HepG2 (cell line): Measurements from ENCODE around the gene SLC25A43. TPM values are rescaled to one million over a fixed set of nuclear protein-coding genes. Genes with fewer than 3 reads are reported as not detected.

Experiments used
- ATAC-seq: fragments of 200-7000 bp; cut with Tn5 transposase; 3 replicates; pipeline ENCODE4 v1.9.1; 2020; ENCODE audit warnings: mild to moderate bottlenecking, moderate library complexity
- BruUV-seq: library from RNA; stranded (reverse); fragments of 400-500 nt; replicated peaks from 2 replicates; lab custom pipeline; 2021; lab: Mats Ljungman, UMichigan
- CTCF ChIA-PET: fragments of 300-600 bp; formaldehyde crosslinking; extraction: SDS; loops from one replicate; lab custom pipeline; 2021; ENCODE audit warnings: low total read pairs, inconsistent platforms, low intra/inter-chr PET ratio; lab: Yijun Ruan, JAX
- POLR2A ChIA-PET: fragments of 350-600 bp; sonication (Branson Sonifier 250); formaldehyde crosslinking; loops from one replicate; lab custom pipeline; 2020; ENCODE audit warnings: antibody characterized with exemption, inconsistent platforms; lab: Yijun Ruan, JAX
- DNase-seq: peaks from one replicate; pipeline ENCODE4 v3.0.0-alpha.2; 2015; ENCODE audit warnings: low spot score
- FAIRE-seq: peaks from 3 replicates; lab custom pipeline; 2011; peaks lifted over from hg19 to GRCh38; lab: Jason Lieb, UNC
- H2AFZ ChIP-seq: one replicate; pipeline ENCODE4 v1.6.1; 2011; ENCODE audit warnings: low read length, inconsistent platforms
- H3K27ac ChIP-seq: fragments of 300-600 bp; 3 replicates; pipeline ENCODE4 v1.8.0; 2011; ENCODE audit warnings: mixed run types, mild to moderate bottlenecking, mixed read lengths, low read length, inconsistent platforms; ENCODE audit not compliant: insufficient read depth; ENCODE audit errors: extremely low read length
- H3K27me3 ChIP-seq, 2 experiments: fragments of 200-600 bp in 1 of 2; 2 replicates in 1 of 2; 3 replicates in 1 of 2; pipeline versions ENCODE4 v1.6.0 to v1.8.0; 2011; ENCODE audit warnings: low read length in 2 of 2, mild to moderate bottlenecking in 2 of 2, moderate library complexity in 2 of 2, inconsistent platforms in 1 of 2; ENCODE audit not compliant: insufficient read depth in 2 of 2, control insufficient read depth in 1 of 2
- H3K36me3 ChIP-seq, 2 experiments: fragments of 200-600 bp in 1 of 2; replicated peaks in 1 of 2; 2 replicates in 1 of 2; 3 replicates in 1 of 2; pipeline versions ENCODE4 v1.5.1 to v1.8.0; 2011; ENCODE audit warnings: low read length in 2 of 2, inconsistent platforms in 1 of 2; ENCODE audit not compliant: insufficient read depth in 2 of 2, control insufficient read depth in 1 of 2
- H3K4me1 ChIP-seq: 2 replicates; pipeline ENCODE4 v1.5.1; 2012; ENCODE audit warnings: low read length, inconsistent platforms; ENCODE audit not compliant: insufficient read depth
- H3K4me2 ChIP-seq: 2 replicates; pipeline ENCODE4 v1.6.0; 2011; ENCODE audit warnings: low read depth, low read length, inconsistent platforms
- H3K4me3 ChIP-seq, 3 experiments: fragments of 200-600 bp in 1 of 3; sonication (generic), shearing (Covaris generic) in 1 of 3; replicated peaks in 1 of 3; 2 replicates each; pipeline ENCODE4 v1.5.1; 2011 to 2016; ENCODE audit warnings: low read length in 3 of 3, inconsistent platforms in 2 of 3, low read depth in 2 of 3, mild to moderate bottlenecking in 2 of 3, control low read depth in 1 of 3, mixed read lengths in 1 of 3; ENCODE audit not compliant: insufficient read depth in 1 of 3
- H3K79me2 ChIP-seq: one replicate; pipeline ENCODE4 v1.6.1; 2011; ENCODE audit warnings: low read length, inconsistent platforms; ENCODE audit not compliant: insufficient read depth
- H3K9ac ChIP-seq: 2 replicates; pipeline ENCODE4 v1.6.0; 2011; ENCODE audit warnings: mild to moderate bottlenecking, low read depth, low read length, inconsistent platforms; ENCODE audit not compliant: insufficient read depth
- H3K9me3 ChIP-seq: 2 replicates; pipeline ENCODE4 v1.5.1; 2012; ENCODE audit warnings: mild to moderate bottlenecking, low read length
- H4K20me1 ChIP-seq: 2 replicates; pipeline ENCODE4 v1.6.0; 2011; ENCODE audit warnings: inconsistent platforms, mild to moderate bottlenecking, low read length, moderate library complexity; ENCODE audit not compliant: insufficient read depth
- AGO1 ChIP-seq: fragments of 200-400 bp; formaldehyde crosslinking; IDR thresholded peaks from 2 replicates; pipeline ENCODE4 v1.6.1; 2017; ENCODE audit warnings: mild to moderate bottlenecking, low read depth, low read length, moderate library complexity; ENCODE audit not compliant: poor library complexity, severe bottlenecking
- AKNA ChIP-seq: sonication (generic); formaldehyde crosslinking; IDR thresholded peaks from 2 replicates; pipeline ENCODE4 v1.4.0; 2020; ENCODE audit warnings: missing genetic modification reagents, borderline replicate concordance
- CBX5 ChIP-seq: sonication (generic); formaldehyde crosslinking; IDR thresholded peaks from 2 replicates; pipeline ENCODE4 v1.4.0; 2020; ENCODE audit warnings: missing genetic modification reagents, borderline replicate concordance
- KDM5B ChIP-seq: sonication (generic); formaldehyde crosslinking; IDR thresholded peaks from 2 replicates; pipeline ENCODE4 v1.4.0; 2020; ENCODE audit warnings: missing genetic modification reagents, mild to moderate bottlenecking, borderline replicate concordance
- KMT2A ChIP-seq: sonication (generic); formaldehyde crosslinking; IDR thresholded peaks from 2 replicates; pipeline ENCODE4 v1.4.0; 2020; ENCODE audit warnings: missing genetic modification reagents
- MEIS2 ChIP-seq: sonication (generic); formaldehyde crosslinking; IDR thresholded peaks from 2 replicates; pipeline ENCODE4 v1.9.0; 2021; ENCODE audit warnings: mild to moderate bottlenecking, missing genetic modification reagents
- POLR2G ChIP-seq: fragments of 200-400 bp; formaldehyde crosslinking; IDR thresholded peaks from 2 replicates; pipeline ENCODE4 v1.6.1; 2018; ENCODE audit warnings: mild to moderate bottlenecking, low read depth, low read length, moderate library complexity
- SKI ChIP-seq: fragments of 450-650 bp; IDR thresholded peaks from one replicate; pipeline ENCODE4 v1.6.1; 2018; ENCODE audit warnings: mild to moderate bottlenecking; ENCODE audit not compliant: partially characterized antibody
- ZNF34 ChIP-seq: sonication (generic); formaldehyde crosslinking; IDR thresholded peaks from 2 replicates; pipeline ENCODE4 v1.4.0; 2020; ENCODE audit warnings: mild to moderate bottlenecking, missing genetic modification reagents, borderline replicate concordance
- ZNF496 ChIP-seq: sonication (generic); formaldehyde crosslinking; IDR thresholded peaks from 2 replicates; pipeline ENCODE4 v1.8.1; 2023; ENCODE audit warnings: mild to moderate bottlenecking, moderate library complexity, missing genetic modification reagents; ENCODE audit not compliant: insufficient replicate concordance
- ZNF558 ChIP-seq: sonication (generic); formaldehyde crosslinking; IDR thresholded peaks from 2 replicates; pipeline ENCODE4 v1.9.0; 2022; ENCODE audit warnings: mild to moderate bottlenecking, missing genetic modification reagents, borderline replicate concordance
- WGBS: methylation state at CpG from one replicate; pipeline ENCODE4 v1.1.6; 2017; ENCODE audit warnings: low lambda C conversion rate; 5-methylcytosine and 5-hydroxymethylcytosine counted together
- in situ Hi-C: cut with HindIII; loops from 2 replicates; pipeline ENCODE4 v1.10.0; 2017; ENCODE audit warnings: low pct_unique_long_range_greater_than_20kb; ENCODE audit not compliant: extremely low pct_ligation_motif_present
- intact Hi-C: fragments of 100-400 bp; cut with micrococcal nuclease; formaldehyde crosslinking; loops from one replicate; pipeline ENCODE4 v1.10.0; 2022; ENCODE audit not compliant: unreplicated experiment
- polyA plus RNA-seq, 8 experiments: library from polyadenylated mRNA; depleted of rRNA in 3 of 8; stranded (reverse) in 7 of 8; unstranded in 1 of 8; fragments of >200 nt; fragmentation: Illumina TruSeq in 4 of 8; extraction: Trizol in 4 of 8; gene quantifications; 2 replicates each; pipeline versions ENCODE4 v1.2.1 to v1.2.3, GENCODE V29; 2011 to 2016; ENCODE audit warnings: low read depth in 4 of 8, missing spikeins in 1 of 8, mixed read lengths in 1 of 8; ENCODE audit not compliant: insufficient read depth in 1 of 8
- total RNA-seq, 5 experiments: library from RNA; depleted of rRNA; stranded (reverse); fragments of >200 nt; fragmentation: Illumina TruSeq; extraction: Trizol; gene quantifications; 2 replicates each; pipeline ENCODE4 v1.2.3, GENCODE V29; 2016; ENCODE audit warnings: low read depth in 1 of 5
- TF ChIP-seq, protein P1 (sequence below): sonication (generic); formaldehyde crosslinking; IDR thresholded peaks from 2 replicates; pipeline ENCODE4; 2020; ENCODE audit warnings: missing genetic modification reagents, mild to moderate bottlenecking, borderline replicate concordance
- TF ChIP-seq, protein P2 (sequence below): sonication (generic); IDR thresholded peaks from 2 replicates; pipeline ENCODE4 v1.6.1; 2016; ENCODE audit warnings: low read depth, borderline replicate concordance

The SLC25A43 gene
- total and polyA plus RNA-seq, 2 of the 13 experiments (the other 11 are each of a cell fraction or from before 2014, with no cell fraction given), result 5.8 to 13.2 TPM

- Histone ChIP-seq H4K20me1 (peaks cover 8% of the 10 kb centered on the region), H3K27me3 (no peaks in the 10 kb centered on the region; a peak in 1 of 5 replicates), H3K4me1 (peaks cover 29% of the 10 kb centered on the region), H3K9ac (peak overlapping the region; percentile 89), H2AFZ (no peak overlapping the region), H3K4me3 (peak overlapping the region; percentile 64 to 84 (median 79); a peak in 5 of 6 replicates), H3K79me2 (peaks cover 11% of the 10 kb centered on the region), H3K27ac (peak overlapping the region; percentile 91), H3K36me3 (peaks cover 3 to 15% of the 10 kb centered on the region in 2 experiments; a peak in 4 of 5 replicates), H3K4me2 (peak overlapping the region; percentile 83), H3K9me3 (no peaks in the 10 kb centered on the region)
- intact Hi-C loops, result loop anchor here (2.0 to 5.0 kb wide), 2 partner anchors 44 to 50 kb away; no protein-coding TSS in a partner anchor
- ChIA-PET CTCF (interaction anchor here (0.7 to 0.9 kb wide), 2 partner anchors 10 to 44 kb away, joined by 3 read pairs; no protein-coding TSS in a partner anchor), POLR2A (interaction anchor here (0.5 to 2.0 kb wide), 21 partner anchors 9 to 384 kb away, joined by 3 to 51 read pairs (median 4); partner anchors contain the start of genes RPL39 and UPF3B)
- 3% methylated on average over 14 of the region's 78 CpGs for WGBS
- BruUV-seq, result no TSS peak
- ATAC-seq (peak; percentile 83), DNase-seq (peak; percentile 45), FAIRE-seq (no peak)
- in situ Hi-C loops, result no loop called here
- TF ChIP-seq KMT2A (CRISPR knock-in tag) (no peak), SKI (no peak), POLR2G (peak; percentile 13), CBX5 (CRISPR knock-in tag) (0 out of 2 replicates have a peak, but pooled peaks have one; percentile 10), KDM5B (CRISPR knock-in tag) (peak; percentile 20; the same call in 1 of the 2 replicates), ZNF34 (CRISPR knock-in tag) (no peak), MEIS2 (CRISPR knock-in tag) (0 out of 2 replicates have a peak, but pooled peaks have one; percentile 17), ZNF558 (CRISPR knock-in tag) (0 out of 2 replicates have a peak, but pooled peaks have one; percentile 59), ZNF496 (CRISPR knock-in tag) (no peak), AKNA (CRISPR knock-in tag) (no peak), AGO1 (no peak)
- TF ChIP-seq, protein P1, sequence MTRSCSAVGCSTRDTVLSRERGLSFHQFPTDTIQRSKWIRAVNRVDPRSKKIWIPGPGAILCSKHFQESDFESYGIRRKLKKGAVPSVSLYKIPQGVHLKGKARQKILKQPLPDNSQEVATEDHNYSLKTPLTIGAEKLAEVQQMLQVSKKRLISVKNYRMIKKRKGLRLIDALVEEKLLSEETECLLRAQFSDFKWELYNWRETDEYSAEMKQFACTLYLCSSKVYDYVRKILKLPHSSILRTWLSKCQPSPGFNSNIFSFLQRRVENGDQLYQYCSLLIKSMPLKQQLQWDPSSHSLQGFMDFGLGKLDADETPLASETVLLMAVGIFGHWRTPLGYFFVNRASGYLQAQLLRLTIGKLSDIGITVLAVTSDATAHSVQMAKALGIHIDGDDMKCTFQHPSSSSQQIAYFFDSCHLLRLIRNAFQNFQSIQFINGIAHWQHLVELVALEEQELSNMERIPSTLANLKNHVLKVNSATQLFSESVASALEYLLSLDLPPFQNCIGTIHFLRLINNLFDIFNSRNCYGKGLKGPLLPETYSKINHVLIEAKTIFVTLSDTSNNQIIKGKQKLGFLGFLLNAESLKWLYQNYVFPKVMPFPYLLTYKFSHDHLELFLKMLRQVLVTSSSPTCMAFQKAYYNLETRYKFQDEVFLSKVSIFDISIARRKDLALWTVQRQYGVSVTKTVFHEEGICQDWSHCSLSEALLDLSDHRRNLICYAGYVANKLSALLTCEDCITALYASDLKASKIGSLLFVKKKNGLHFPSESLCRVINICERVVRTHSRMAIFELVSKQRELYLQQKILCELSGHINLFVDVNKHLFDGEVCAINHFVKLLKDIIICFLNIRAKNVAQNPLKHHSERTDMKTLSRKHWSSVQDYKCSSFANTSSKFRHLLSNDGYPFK (CRISPR knock-in tag), result peak; percentile 68; the same call in 1 of the 2 replicates
- TF ChIP-seq, protein P2, sequence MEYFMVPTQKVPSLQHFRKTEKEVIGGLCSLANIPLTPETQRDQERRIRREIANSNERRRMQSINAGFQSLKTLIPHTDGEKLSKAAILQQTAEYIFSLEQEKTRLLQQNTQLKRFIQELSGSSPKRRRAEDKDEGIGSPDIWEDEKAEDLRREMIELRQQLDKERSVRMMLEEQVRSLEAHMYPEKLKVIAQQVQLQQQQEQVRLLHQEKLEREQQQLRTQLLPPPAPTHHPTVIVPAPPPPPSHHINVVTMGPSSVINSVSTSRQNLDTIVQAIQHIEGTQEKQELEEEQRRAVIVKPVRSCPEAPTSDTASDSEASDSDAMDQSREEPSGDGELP, result no peak
These were observed 69.6 kb downstream of the SLC25A43 start for GRCh38 chrX:119468551-119469312.
